Fibroblast of villous mesenchyme (primary cell): ENCODE measurements around the gene EVC. TPM values are rescaled to one million over a fixed set of nuclear protein-coding genes. Genes with fewer than 3 reads are reported as not detected.
A peak's percentile ranks its signal among the peaks of the same experiment; 100 is the strongest.
"Not testable (repeated sequence)": the region's sequence is repeated elsewhere in the genome, so short reads cannot be mapped to it uniquely, and the experiment has no call there.

ENCODE experiments used
- DNase-seq: peaks from one replicate; pipeline ENCODE4 v3.0.0-alpha.2; 2010; ENCODE audit warnings: low read depth
- H3K4me3 ChIP-seq: 2 replicates; pipeline ENCODE4 v1.5.1; 2011; ENCODE audit warnings: low read depth, mild to moderate bottlenecking, low read length
- CTCF ChIP-seq: IDR thresholded peaks from 2 replicates; pipeline ENCODE4 v1.5.1; 2012; ENCODE audit warnings: low read depth, mild to moderate bottlenecking, low read length; ENCODE audit not compliant: insufficient read depth
- total RNA-seq: library from RNA; depleted of rRNA; stranded (reverse); fragments of >200 nt; gene quantifications from 2 replicates; pipeline ENCODE4 v1.2.3, GENCODE V29; 2012

Gene EVC
- total RNA-seq, 1 donor = 35.0 TPM

DNA sequence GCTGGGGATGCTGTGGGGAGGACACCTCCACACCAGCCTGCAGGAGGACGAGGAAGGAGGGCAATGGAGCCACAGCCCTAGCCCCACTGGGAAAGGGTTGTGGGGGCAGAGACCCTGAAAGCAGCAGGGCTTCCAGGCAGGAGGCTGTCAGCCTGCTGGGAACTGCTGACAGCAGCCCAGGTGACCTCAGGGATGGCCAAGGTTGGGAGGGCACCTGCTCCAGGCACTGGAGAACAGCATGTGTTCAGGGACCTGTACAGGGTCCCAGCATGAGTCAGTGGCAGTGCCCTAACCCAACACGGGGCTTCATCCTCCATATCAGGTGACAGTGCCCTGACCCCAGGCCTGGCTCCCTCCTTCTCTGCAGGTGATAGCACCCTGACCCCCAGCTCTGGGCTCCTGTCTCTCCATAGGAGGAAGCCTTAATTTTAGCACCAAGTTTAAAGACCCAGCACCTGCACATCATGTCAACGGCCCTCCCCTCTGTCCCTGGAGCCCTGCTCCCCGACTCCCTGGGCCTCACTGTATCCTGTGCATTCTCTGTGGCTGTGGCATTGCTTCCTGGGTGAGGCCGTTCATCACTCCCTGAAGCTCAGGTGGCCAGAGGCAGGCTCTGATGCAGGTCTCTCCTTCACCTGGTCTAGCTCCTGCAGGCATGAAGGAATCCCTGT lies 115.6 kb downstream of the EVC start:
- no peak for TF ChIP-seq CTCF
- no peak for DNase-seq
- no peak overlapping the region for H3K4me3 ChIP-seq

DNA sequence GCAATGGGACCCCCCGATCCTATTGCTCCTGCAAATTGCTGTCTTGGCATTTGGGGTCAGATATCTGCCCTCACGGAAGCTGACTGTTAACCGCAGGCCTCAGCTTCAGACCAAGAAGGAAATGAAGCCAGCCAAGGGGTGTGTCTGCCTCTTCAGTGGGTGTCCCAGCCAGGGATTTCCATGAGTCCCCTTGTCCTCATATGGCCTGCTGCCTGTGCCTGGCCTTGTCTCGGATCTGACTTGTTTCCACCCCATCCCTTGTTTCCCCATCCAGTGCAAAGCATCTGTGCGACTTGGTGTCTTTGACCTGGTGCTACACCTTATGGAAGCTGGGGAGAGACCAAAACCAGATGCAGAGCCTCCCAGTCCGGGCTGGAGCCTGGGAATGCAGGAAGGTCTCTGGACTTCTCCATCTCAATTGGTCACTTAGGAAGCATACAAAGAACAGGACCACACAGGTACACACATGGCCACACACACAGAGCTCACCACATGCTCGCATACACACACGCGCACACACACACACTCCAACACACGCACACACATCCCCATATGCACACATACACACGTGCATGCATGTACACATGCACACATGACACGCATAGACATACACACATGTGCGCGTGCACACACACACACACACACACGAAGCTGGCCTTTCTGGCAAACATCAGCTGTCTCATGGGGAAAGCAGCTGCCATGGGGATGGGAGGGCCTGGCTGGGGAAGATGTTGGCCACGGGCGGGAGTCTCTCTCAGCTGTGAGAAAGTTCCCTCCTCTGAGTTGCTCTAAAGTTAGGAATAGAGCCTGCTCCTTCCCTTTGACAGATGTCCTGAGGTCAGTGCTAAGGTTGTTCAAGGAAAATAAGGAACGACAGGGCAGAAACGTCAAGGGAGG lies 116.4 kb downstream of the EVC start:
- peak; percentile 10 for DNase-seq
- H3K4me3 ChIP-seq = no peak overlapping the region
- no peak for TF ChIP-seq CTCF

- no peak for TF ChIP-seq CTCF
- no peak for DNase-seq
- H3K4me3 ChIP-seq = no peak overlapping the region
Observed at GRCh38 chr4:5828005-5828391, 117.0 kb downstream of the EVC start.

DNA sequence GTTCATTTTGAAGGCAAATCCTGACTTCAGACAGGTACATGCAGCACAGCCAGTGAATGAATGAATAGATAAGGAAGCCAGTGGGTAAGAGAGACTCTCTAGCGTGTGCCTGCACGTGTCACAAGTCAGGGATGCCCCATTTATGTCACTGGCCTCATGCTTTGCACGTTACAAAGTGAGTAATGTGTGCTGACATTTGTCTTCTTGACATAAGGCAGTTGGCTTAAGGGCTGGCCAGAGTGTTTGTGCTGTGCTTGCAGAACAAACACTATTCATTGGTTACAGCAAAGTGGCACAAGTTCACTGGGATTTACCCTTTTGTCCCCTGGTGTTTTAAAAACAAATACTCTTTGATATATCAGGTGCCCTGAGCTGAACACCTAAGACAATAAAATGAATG lies 125.9 kb downstream of the EVC start:
- DNase-seq = no peak
- TF ChIP-seq CTCF = no peak

DNA sequence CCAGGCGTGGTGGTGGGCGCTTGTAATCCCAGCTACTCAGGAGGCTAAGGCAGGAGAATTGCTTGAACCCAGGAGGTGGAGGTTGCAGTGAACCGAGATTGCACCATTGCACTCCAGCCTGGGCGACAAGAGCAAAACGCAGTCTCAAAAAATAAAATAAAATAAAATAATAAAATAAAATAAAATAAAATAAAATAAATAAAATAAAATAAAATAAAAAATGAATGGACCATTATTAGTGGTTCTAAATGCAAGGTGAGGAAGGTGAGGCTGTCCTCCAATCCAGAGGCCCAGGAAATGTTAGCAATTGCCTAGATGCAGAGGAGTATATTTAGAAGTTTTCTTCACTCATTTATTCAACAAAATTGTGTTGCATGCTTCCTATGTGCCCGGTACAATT lies 126.5 kb downstream of the EVC start:
- DNase-seq = not testable (repeated sequence)

More for the DNA sequence above, 125.9 kb downstream of the EVC start:
- H3K4me3 ChIP-seq = no peak overlapping the region

GRCh38 chr4:5839332-5839731 lies 128.3 kb downstream of the EVC start:
- no peak overlapping the region for H3K4me3 ChIP-seq
- TF ChIP-seq CTCF = no peak
- DNase-seq = no peak

More for the DNA sequence above, 126.5 kb downstream of the EVC start:
- H3K4me3 ChIP-seq = not testable (repeated sequence)
